Small intestine (tissue), 7 donors: ENCODE measurements around the gene TRIP11. TPM values are rescaled to one million over a fixed set of nuclear protein-coding genes. Genes with fewer than 3 reads are reported as not detected.

Experiments used
- DNase-seq, 2 donors: peaks; one replicate each; pipeline versions ENCODE4 v3.0.0 to v3.0.0-alpha.2; 2013
- FAIRE-seq: peaks from 2 replicates; lab custom pipeline; 2012; peaks lifted over from hg19 to GRCh38; lab: Jason Lieb, UNC
- H3K27ac ChIP-seq, 3 donors: one replicate each; pipeline ENCODE4 v1.5.1; 2013; ENCODE audit warnings: low read length in 2 of 3, mild to moderate bottlenecking in 2 of 3, control low read depth in 1 of 3, inconsistent platforms in 1 of 3, low read depth in 1 of 3, moderate library complexity in 1 of 3
- H3K27me3 ChIP-seq, 3 donors: one replicate each; pipeline ENCODE4 v1.6.1; 2013; ENCODE audit warnings: low read length in 3 of 3, inconsistent platforms in 1 of 3; ENCODE audit not compliant: control insufficient read depth in 3 of 3, insufficient read depth in 3 of 3
- H3K36me3 ChIP-seq, 3 donors: one replicate each; pipeline ENCODE4 v1.6.1; 2013; ENCODE audit warnings: low read length in 3 of 3, inconsistent platforms in 1 of 3, low read depth in 1 of 3, mild to moderate bottlenecking in 1 of 3, moderate library complexity in 1 of 3; ENCODE audit not compliant: control insufficient read depth in 3 of 3, insufficient read depth in 2 of 3
- H3K4me1 ChIP-seq, 3 donors: one replicate each; pipeline ENCODE4 v1.6.1; 2013; ENCODE audit warnings: low read length in 2 of 3, inconsistent platforms in 1 of 3, low read depth in 1 of 3, mild to moderate bottlenecking in 1 of 3, moderate library complexity in 1 of 3; ENCODE audit not compliant: control insufficient read depth in 3 of 3, insufficient read depth in 2 of 3
- H3K4me3 ChIP-seq, 3 donors: one replicate each; pipeline ENCODE4 v1.5.1; 2013; ENCODE audit warnings: low read length in 3 of 3, control low read depth in 1 of 3, inconsistent platforms in 1 of 3, low read depth in 1 of 3, mild to moderate bottlenecking in 1 of 3, moderate library complexity in 1 of 3
- H3K9me3 ChIP-seq, 2 donors: one replicate each; pipeline ENCODE4 v1.6.1; 2013; ENCODE audit warnings: low read depth in 1 of 2, low read length in 1 of 2; ENCODE audit not compliant: control insufficient read depth in 2 of 2, insufficient read depth in 1 of 2
- WGBS, 3 donors: extraction: QIAGEN DNeasy Blood & Tissue Kit; methylation state at CpG; one replicate each; pipeline ENCODE4 v1.1.7; 2013; 5-methylcytosine and 5-hydroxymethylcytosine counted together
- polyA plus RNA-seq, 4 donors: library from polyadenylated mRNA; stranded (reverse) in 3 of 4; unstranded in 1 of 4; fragments of 200-250 nt in 3 of 4; fragments of 120-200 nt in 1 of 4; gene quantifications; one replicate each; pipeline versions ENCODE4 v1.2.1 to v1.2.3, GENCODE V29; 2013
- donor health status: healthy with polysubstance abuse.
- donor health status: control.
- donor health status: control.
- donor health status: Bipolar disorder and iron deficiency.
- donor health status: healthy.

The TRIP11 gene
- polyA plus RNA-seq, 4 donors, result 3.5 to 22.4 (median 5.9) TPM

- peaks cover 0 to 8% (median 0%) of the 10 kb centered on the region in 3 donors for H3K27me3 ChIP-seq
These were observed 93.9 kb downstream of the TRIP11 start for GRCh38 chr14:91945751-91946621.

GRCh38 chr14:91942946-91943345, 96.9 kb downstream of the TRIP11 start:
- peaks cover 0 to 14% (median 2%) of the 10 kb centered on the region in 3 donors for H3K36me3 ChIP-seq
- H3K4me3 ChIP-seq, result no peak overlapping the region
- no peaks in the 10 kb centered on the region for H3K9me3 ChIP-seq
- DNase-seq (no peak), FAIRE-seq (no peak)
- peaks cover 0 to 2% (median 0%) of the 10 kb centered on the region in 3 donors for H3K4me1 ChIP-seq
- H3K27me3 ChIP-seq, result peaks cover 0 to 8% (median 0%) of the 10 kb centered on the region in 3 donors
- 95 to 98% (median 96%) methylated on average over 9 of the region's 9 CpGs for WGBS, 3 donors
- no peak overlapping the region for H3K27ac ChIP-seq

More at GRCh38 chr14:91945751-91946621, 93.9 kb downstream of the TRIP11 start:
- WGBS, 3 donors, result 54 to 65% (median 63%) methylated on average over 10 of the region's 10 CpGs
- Histone ChIP-seq H3K36me3 (peaks cover 0 to 8% (median 2%) of the 10 kb centered on the region in 3 donors), H3K4me1 (peaks cover 0 to 2% (median 0%) of the 10 kb centered on the region in 3 donors), H3K9me3 (no peaks in the 10 kb centered on the region), H3K4me3 (peak overlapping the region in 1 of 3 donors; percentile 73), H3K27ac (peak overlapping the region in 2 of 3 donors; percentile 46 to 66)
- DNase-seq (peak in 1 of 2 donors; percentile 18), FAIRE-seq (no peak)

GRCh38 chr14:91942128-91942527, 97.7 kb downstream of the TRIP11 start:
- peaks cover 0 to 16% (median 2%) of the 10 kb centered on the region in 3 donors for H3K36me3 ChIP-seq
- no peaks in the 10 kb centered on the region for H3K9me3 ChIP-seq
- WGBS, 3 donors, result 35 to 50% (median 48%) methylated on average over 1 of the region's 1 CpG
- H3K4me3 ChIP-seq, result no peak overlapping the region
- FAIRE-seq (no peak), DNase-seq (no peak)
- peaks cover 0 to 2% (median 0%) of the 10 kb centered on the region in 3 donors for H3K4me1 ChIP-seq
- H3K27me3 ChIP-seq, result peaks cover 0 to 6% (median 0%) of the 10 kb centered on the region in 3 donors
- H3K27ac ChIP-seq, result no peak overlapping the region

GRCh38 chr14:91940209-91940608, 99.7 kb downstream of the TRIP11 start:
- WGBS, 3 donors, result 87 to 91% (median 88%) methylated on average over 3 of the region's 3 CpGs
- DNase-seq, result no peak
- Histone ChIP-seq H3K9me3 (no peaks in the 10 kb centered on the region), H3K4me3 (no peak overlapping the region), H3K36me3 (peaks cover 0 to 25% (median 2%) of the 10 kb centered on the region in 3 donors), H3K27me3 (no peaks in the 10 kb centered on the region), H3K27ac (no peak overlapping the region), H3K4me1 (peaks cover 0 to 3% (median 0%) of the 10 kb centered on the region in 3 donors)
- no peak for FAIRE-seq

- Histone ChIP-seq H3K27me3 (no peaks in the 10 kb centered on the region), H3K9me3 (no peaks in the 10 kb centered on the region), H3K4me3 (no peak overlapping the region), H3K36me3 (peaks cover 0 to 23% (median 0%) of the 10 kb centered on the region in 3 donors), H3K27ac (peak overlapping the region in 1 of 3 donors; percentile 34), H3K4me1 (peaks cover 0 to 11% (median 0%) of the 10 kb centered on the region in 3 donors)
- FAIRE-seq, result no peak
- 29 to 64% (median 62%) methylated on average over 6 of the region's 6 CpGs for WGBS, 3 donors
- peak; percentile 10 to 61 for DNase-seq
These were observed 104.3 kb downstream of the TRIP11 start for GRCh38 chr14:91935586-91935985.

GRCh38 chr14:91934554-91935285, 105.1 kb downstream of the TRIP11 start:
- H3K4me3 ChIP-seq, result no peak overlapping the region
- H3K27me3 ChIP-seq, result no peaks in the 10 kb centered on the region
- H3K9me3 ChIP-seq, result no peaks in the 10 kb centered on the region
- peaks cover 0 to 23% (median 0%) of the 10 kb centered on the region in 3 donors for H3K36me3 ChIP-seq
- peak overlapping the region in 1 of 3 donors; percentile 34 for H3K27ac ChIP-seq
- FAIRE-seq, result no peak
- 70 to 77% (median 71%) methylated on average over 8 of the region's 8 CpGs for WGBS, 3 donors
- DNase-seq, result peak in 1 of 2 donors; percentile 13
- H3K4me1 ChIP-seq, result peaks cover 0 to 11% (median 0%) of the 10 kb centered on the region in 3 donors

GRCh38 chr14:91931478-91932088, 108.3 kb downstream of the TRIP11 start:
- H3K4me3 ChIP-seq, result no peak overlapping the region
- H3K27me3 ChIP-seq, result no peaks in the 10 kb centered on the region
- peaks cover 0 to 11% (median 0%) of the 10 kb centered on the region in 3 donors for H3K4me1 ChIP-seq
- H3K27ac ChIP-seq, result no peak overlapping the region
- 88 to 96% (median 93%) methylated on average over 11 of the region's 11 CpGs for WGBS, 3 donors
- H3K36me3 ChIP-seq, result peaks cover 0 to 11% (median 0%) of the 10 kb centered on the region in 3 donors
- DNase-seq, result no peak
- no peak for FAIRE-seq
- no peaks in the 10 kb centered on the region for H3K9me3 ChIP-seq

- no peak overlapping the region for H3K4me3 ChIP-seq
- FAIRE-seq (no peak), DNase-seq (no peak)
- H3K36me3 ChIP-seq, result peaks cover 0 to 9% (median 0%) of the 10 kb centered on the region in 3 donors
- no peak overlapping the region for H3K27ac ChIP-seq
- H3K27me3 ChIP-seq, result no peaks in the 10 kb centered on the region
- H3K4me1 ChIP-seq, result peaks cover 0 to 4% (median 0%) of the 10 kb centered on the region in 3 donors
- H3K9me3 ChIP-seq, result no peaks in the 10 kb centered on the region
- WGBS, 3 donors, result 59 to 66% (median 64%) methylated on average over 3 of the region's 3 CpGs
These were observed 110.2 kb downstream of the TRIP11 start for GRCh38 chr14:91929700-91930099.
